HG02885 (cell line): ENCODE measurements around the gene ARMS2.

Experiments used
- ATAC-seq: cut with Tn5 transposase; IDR thresholded peaks from one replicate; pipeline ENCODE4 v1.9.1; 2021; ENCODE audit warnings: mild to moderate bottlenecking; ENCODE audit not compliant: unreplicated experiment, poor library complexity

ARMS2 gene

GRCh38 chr10:122449153-122449552 lies 5.3 kb upstream of the ARMS2 start:
- no peak for ATAC-seq

GRCh38 chr10:122450353-122450990 lies 4.0 kb upstream of the ARMS2 start:
- ATAC-seq: no peak

DNA sequence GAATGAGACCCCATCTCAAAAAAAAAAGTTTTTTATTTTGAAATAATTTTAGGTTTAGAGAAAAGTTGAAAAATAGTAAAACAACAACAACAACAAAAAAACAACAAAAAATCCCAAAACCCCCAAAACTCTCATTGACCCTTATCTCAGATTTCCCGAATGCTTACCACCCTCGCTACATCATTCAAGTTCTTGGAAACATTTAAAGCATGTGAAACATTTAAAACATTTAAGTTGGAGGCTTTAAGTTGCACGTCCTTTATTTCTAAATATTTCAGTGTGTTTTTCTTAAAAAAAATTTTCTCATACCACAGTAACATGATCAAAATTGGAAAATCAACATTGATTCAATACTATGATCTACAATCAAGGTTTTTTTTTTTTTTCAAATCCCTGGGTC lies 382 bp upstream of the ARMS2 start:
- no peak for ATAC-seq

- no peak for ATAC-seq
Measured at GRCh38 chr10:122455376-122456079, 1.1 kb downstream of the ARMS2 start.

- no peak for ATAC-seq
Measured at GRCh38 chr10:122457934-122458333, 3.5 kb downstream of the ARMS2 start.

DNA sequence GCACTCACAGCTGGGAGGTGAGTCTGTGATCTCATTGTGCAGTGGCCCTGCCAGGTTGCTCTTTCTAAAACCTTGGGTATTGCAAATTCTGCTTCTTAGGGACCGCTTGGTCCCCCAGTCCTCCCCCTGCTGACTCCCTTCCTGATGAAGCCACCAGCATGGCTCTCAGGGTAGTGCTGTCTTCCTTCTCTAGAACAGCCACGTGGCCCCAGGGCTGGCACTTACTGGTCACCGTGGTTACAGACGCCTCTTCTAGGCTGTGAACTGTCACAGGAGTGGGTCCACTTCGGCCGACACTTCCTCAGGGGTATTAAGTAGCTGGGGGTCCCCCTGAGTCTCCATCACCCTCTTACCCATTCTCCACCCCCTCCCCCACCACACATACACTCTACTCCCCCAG lies 4.2 kb downstream of the ARMS2 start:
- no peak for ATAC-seq

DNA sequence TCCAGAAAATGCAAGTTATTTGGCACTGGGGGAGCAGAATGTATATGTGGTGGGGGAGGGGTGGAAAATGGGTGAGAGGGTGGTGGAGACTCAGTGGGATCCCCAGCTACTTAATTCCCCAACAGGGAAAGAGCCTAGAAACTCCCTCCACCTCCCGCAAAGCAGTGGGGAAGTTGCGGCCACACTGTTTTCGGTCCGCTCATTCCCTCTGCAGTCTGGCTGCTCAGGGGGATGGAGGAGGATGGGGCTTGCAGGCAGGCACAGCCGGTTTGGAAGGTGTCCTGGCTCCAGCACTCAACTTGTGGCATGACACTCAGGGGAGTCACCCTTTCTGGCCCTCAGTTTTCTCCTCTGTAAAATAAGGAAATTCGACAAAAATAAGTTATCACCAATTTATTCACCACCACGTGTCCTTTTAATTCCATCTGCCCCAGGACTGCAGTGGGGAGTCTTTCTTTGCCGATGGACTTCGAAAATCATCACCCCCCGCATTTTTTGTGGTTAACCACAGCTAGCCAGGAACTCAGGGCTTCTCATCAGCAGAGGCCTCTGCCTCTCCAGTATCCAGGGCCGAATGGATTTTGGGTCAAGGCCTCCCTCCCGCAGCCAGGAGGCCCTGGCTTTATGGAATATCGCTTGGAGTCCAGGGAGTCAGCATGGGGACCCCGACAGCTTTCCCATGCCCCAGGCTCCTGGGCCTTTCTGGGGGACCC lies 5.3 kb downstream of the ARMS2 start:
- ATAC-seq: no peak

GRCh38 chr10:122460891-122461293 lies 6.4 kb downstream of the ARMS2 start:
- no peak for ATAC-seq

DNA sequence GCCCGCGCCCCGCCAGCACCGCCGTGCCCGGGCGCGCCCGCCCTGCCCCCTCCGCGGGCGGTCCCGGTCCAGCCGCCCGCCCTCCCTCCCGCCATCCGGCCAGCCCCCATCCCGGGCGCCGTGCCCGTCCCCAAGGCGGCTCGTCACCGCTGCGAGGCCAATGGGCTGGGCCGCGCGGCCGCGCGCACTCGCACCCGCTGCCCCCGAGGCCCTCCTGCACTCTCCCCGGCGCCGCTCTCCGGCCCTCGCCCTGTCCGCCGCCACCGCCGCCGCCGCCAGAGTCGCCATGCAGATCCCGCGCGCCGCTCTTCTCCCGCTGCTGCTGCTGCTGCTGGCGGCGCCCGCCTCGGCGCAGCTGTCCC lies 6.9 kb downstream of the ARMS2 start, which contains the start of gene HTRA1:
TSS of gene HTRA1 (plus strand) at position 187 of the 362 bp plus-strand sequence. CDS start at position 287, 100 bp downstream.
- no peak for ATAC-seq

GRCh38 chr10:122461729-122462532 lies 7.5 kb downstream of the ARMS2 start:
- no peak for ATAC-seq

- ATAC-seq: no peak
Measured at GRCh38 chr10:122462533-122463465, 8.3 kb downstream of the ARMS2 start.

DNA sequence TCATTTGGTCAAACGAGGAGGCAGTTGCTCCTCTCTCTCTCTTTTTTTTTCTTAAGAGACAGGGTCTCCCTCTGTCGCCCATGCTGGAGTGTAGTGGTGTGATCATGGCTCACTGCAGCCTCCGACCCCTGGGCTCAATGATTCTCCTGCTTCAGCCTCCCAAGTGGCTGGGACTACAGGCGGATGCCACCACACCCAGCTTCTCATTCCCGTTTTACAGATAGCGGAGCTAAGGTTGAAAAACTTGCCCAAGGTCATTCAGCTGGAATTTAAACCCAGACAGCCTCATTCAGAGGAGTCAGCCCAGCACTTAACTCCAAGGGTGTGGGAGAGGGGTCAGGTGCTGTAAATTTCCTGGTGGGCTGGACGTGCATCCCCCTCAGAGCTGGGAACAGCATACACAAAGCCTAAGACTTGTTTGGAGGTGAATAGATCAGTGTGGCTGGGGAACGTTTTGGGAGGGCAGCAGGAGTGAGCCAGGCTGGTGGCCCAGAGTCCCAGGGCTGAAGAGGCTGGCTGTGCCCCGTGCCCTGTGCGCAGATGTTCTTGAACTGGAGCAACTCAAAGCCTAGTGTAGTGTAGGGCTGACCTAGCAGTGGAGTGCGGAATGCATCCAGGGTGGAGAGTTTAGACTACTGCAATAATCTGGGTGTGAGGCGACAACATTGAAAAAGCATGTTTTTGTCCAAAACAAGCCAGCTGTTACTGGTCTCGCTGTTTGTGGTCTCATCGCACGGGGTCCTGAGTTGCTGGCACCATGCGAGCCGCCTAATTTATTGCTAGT lies 9.2 kb downstream of the ARMS2 start:
- no peak for ATAC-seq

DNA sequence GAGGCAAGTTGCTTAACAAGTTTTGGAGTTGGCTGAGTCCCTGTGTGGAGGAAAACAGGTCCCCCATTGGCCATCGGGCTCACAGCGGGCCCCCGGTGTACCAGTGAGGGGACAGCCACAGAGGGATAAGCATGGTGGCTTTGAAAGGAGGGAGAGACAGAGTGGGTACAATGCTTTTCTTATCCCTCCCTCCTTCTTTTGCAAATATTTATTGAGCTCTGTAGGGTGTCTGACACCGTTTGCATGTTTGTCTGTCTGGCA lies 9.7 kb downstream of the ARMS2 start:
- ATAC-seq: no peak

GRCh38 chr10:122464586-122464985 lies 10.1 kb downstream of the ARMS2 start:
- no peak for ATAC-seq

GRCh38 chr10:122465401-122466040 lies 11.1 kb downstream of the ARMS2 start:
- no peak for ATAC-seq

GRCh38 chr10:122466951-122467381 lies 12.5 kb downstream of the ARMS2 start:
- no peak for ATAC-seq

GRCh38 chr10:122467701-122468100 lies 13.2 kb downstream of the ARMS2 start:
- ATAC-seq: no peak

GRCh38 chr10:122468307-122468925 lies 14.0 kb downstream of the ARMS2 start:
- no peak for ATAC-seq
